ENCODE results near the gene C4orf51.
"Not testable (repeated sequence)": the region's sequence is repeated elsewhere in the genome, so short reads cannot be mapped to it uniquely, and the experiment has no call there.

Gene C4orf51

GRCh38 chr4:145679991-145680455 lies at the start of gene C4orf51:
Gene C4orf51, plus strand, starts transcription at chr4:145680146. Its CDS starts 58 bp downstream, at chr4:145680204.
- TF ChIP-seq CTCF (IDR thresholded peaks at IDR 0.05; ENCODE audit: insufficient read depth, low read length, poor library complexity, severe bottlenecking): no peak
- no peaks in the 10 kb centered on the region for H3K36me3 ChIP-seq (ENCODE audit: control insufficient read depth, insufficient read depth, low read length)
- no peak for DNase-seq (ENCODE audit: extremely low read depth, insufficient read length)

GRCh38 chr4:145635117-145635516 lies 44.8 kb upstream of the C4orf51 start:
- TF ChIP-seq CTCF (IDR thresholded peaks at IDR 0.05; ENCODE audit: insufficient read depth, low read length, poor library complexity, severe bottlenecking): no peak
- H3K4me3 ChIP-seq (replicated peaks; ENCODE audit: low read depth, low read length): no peak overlapping the region
- no peak for DNase-seq (ENCODE audit: extremely low read depth, insufficient read length)
- no peaks in the 10 kb centered on the region for H3K36me3 ChIP-seq (ENCODE audit: control insufficient read depth, insufficient read depth, low read length)
- H3K27me3 ChIP-seq (replicated peaks; ENCODE audit: control insufficient read depth, insufficient read depth, low read length): no peaks in the 10 kb centered on the region

More at GRCh38 chr4:145679991-145680455, at the start of gene C4orf51:
- Histone ChIP-seq H3K4me3 (replicated peaks; ENCODE audit: low read depth, low read length) (no peak within 1 kb of the TSS), H3K27me3 (replicated peaks; ENCODE audit: control insufficient read depth, insufficient read depth, low read length) (no peaks in the 10 kb centered on the region)

- TF ChIP-seq CTCF (IDR thresholded peaks at IDR 0.05; ENCODE audit: insufficient read depth, low read length, poor library complexity, severe bottlenecking): no peak
- DNase-seq (ENCODE audit: extremely low read depth, insufficient read length): no peak
- H3K36me3 ChIP-seq (ENCODE audit: control insufficient read depth, insufficient read depth, low read length): no peaks in the 10 kb centered on the region
- no peaks in the 10 kb centered on the region for H3K27me3 ChIP-seq (replicated peaks; ENCODE audit: control insufficient read depth, insufficient read depth, low read length)
- H3K4me3 ChIP-seq (replicated peaks; ENCODE audit: low read depth, low read length): no peak overlapping the region
Observed at GRCh38 chr4:145635630-145636029, 44.3 kb upstream of the C4orf51 start.

- H3K27me3 ChIP-seq (replicated peaks; ENCODE audit: control insufficient read depth, insufficient read depth, low read length): no peaks in the 10 kb centered on the region
- no peak overlapping the region for H3K4me3 ChIP-seq (replicated peaks; ENCODE audit: low read depth, low read length)
- no peak for DNase-seq (ENCODE audit: extremely low read depth, insufficient read length)
- H3K36me3 ChIP-seq (ENCODE audit: control insufficient read depth, insufficient read depth, low read length): no peaks in the 10 kb centered on the region; the same call in 1 of the 2 replicates
- no peak for TF ChIP-seq CTCF (IDR thresholded peaks at IDR 0.05; ENCODE audit: insufficient read depth, low read length, poor library complexity, severe bottlenecking)
Observed at GRCh38 chr4:145639186-145639698, 40.7 kb upstream of the C4orf51 start.

GRCh38 chr4:145640236-145640635 lies 39.7 kb upstream of the C4orf51 start:
- DNase-seq (ENCODE audit: extremely low read depth, insufficient read length); H3K27me3 ChIP-seq (replicated peaks; ENCODE audit: control insufficient read depth, insufficient read depth, low read length); H3K36me3 ChIP-seq (ENCODE audit: control insufficient read depth, insufficient read depth, low read length); H3K4me3 ChIP-seq (replicated peaks; ENCODE audit: low read depth, low read length): not testable (repeated sequence)

- TF ChIP-seq CTCF (IDR thresholded peaks at IDR 0.05; ENCODE audit: insufficient read depth, low read length, poor library complexity, severe bottlenecking): no peak
- Histone ChIP-seq H3K27me3 (replicated peaks; ENCODE audit: control insufficient read depth, insufficient read depth, low read length) (no peaks in the 10 kb centered on the region), H3K36me3 (ENCODE audit: control insufficient read depth, insufficient read depth, low read length) (no peaks in the 10 kb centered on the region; the same call in 1 of the 2 replicates), H3K4me3 (replicated peaks; ENCODE audit: low read depth, low read length) (no peak overlapping the region)
- no peak for DNase-seq (ENCODE audit: extremely low read depth, insufficient read length)
Observed at GRCh38 chr4:145643295-145643694, 36.7 kb upstream of the C4orf51 start.

Data from GM06990 (cell line).